Measurements from ENCODE around the gene KLHL1. TPM values are rescaled to one million over a fixed set of nuclear protein-coding genes. Genes with fewer than 3 reads are reported as not detected.

Gene KLHL1
- total and polyA plus RNA-seq, 4 donors: not detected

DNA sequence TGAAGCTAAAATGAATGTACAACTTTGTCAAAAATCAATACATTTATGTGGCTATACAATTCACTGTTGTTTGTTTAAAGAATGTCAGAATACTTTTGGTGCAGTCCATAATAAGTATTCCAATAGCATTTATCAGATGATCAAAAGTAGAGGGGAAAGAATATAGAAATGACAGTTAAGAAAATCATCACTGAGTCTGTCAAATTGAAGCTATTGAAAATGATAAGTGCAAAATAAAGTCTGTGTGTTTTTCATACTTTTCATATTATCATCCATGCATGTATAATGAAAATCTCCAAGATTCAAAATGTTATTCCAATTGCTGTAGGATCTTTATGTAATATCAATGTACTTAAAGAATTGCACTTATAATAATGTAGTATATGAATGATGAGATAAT, 93.9 kb downstream of the KLHL1 start (continued):
- TF ChIP-seq GABPA (IDR thresholded peaks at IDR 0.05 in 1 of 2, conservative IDR thresholded peaks at IDR 0.05 in 1 of 2) (no peak), YY1 (IDR thresholded peaks at IDR 0.05) (no peak), EGR1 (IDR thresholded peaks at IDR 0.05; ENCODE audit: low read depth in 2 of 2) (no peak)
- TF ChIP-seq, protein P1, sequence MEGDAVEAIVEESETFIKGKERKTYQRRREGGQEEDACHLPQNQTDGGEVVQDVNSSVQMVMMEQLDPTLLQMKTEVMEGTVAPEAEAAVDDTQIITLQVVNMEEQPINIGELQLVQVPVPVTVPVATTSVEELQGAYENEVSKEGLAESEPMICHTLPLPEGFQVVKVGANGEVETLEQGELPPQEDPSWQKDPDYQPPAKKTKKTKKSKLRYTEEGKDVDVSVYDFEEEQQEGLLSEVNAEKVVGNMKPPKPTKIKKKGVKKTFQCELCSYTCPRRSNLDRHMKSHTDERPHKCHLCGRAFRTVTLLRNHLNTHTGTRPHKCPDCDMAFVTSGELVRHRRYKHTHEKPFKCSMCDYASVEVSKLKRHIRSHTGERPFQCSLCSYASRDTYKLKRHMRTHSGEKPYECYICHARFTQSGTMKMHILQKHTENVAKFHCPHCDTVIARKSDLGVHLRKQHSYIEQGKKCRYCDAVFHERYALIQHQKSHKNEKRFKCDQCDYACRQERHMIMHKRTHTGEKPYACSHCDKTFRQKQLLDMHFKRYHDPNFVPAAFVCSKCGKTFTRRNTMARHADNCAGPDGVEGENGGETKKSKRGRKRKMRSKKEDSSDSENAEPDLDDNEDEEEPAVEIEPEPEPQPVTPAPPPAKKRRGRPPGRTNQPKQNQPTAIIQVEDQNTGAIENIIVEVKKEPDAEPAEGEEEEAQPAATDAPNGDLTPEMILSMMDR (IDR thresholded peaks at IDR 0.05; ENCODE audit: low read depth, low read length, missing input control): no peak
- TF ChIP-seq, protein P2, sequence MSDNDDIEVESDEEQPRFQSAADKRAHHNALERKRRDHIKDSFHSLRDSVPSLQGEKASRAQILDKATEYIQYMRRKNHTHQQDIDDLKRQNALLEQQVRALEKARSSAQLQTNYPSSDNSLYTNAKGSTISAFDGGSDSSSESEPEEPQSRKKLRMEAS (IDR thresholded peaks at IDR 0.05): no peak

DNA sequence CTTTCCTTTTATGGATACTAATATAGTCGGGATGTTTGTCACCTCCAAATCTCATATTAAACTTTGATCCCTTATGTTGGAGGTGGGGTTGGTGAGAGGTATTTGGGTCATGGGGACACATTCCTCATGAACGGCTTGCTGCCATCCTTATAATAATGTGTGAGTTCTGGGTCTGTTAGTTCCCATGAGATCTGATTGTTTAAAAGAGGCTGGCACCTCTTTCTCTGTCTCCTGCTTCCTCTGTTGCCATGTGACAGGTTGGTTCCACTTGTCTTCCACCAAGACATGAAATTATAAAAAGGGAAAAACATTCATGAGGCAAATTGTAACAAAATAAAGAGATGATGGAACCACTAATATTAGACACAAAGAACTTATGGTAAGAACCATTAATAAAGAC, 108.4 kb downstream of the KLHL1 start:
- TF ChIP-seq, protein P1 (IDR thresholded peaks at IDR 0.05; ENCODE audit: low read depth, low read length, missing input control): no peak
- TF ChIP-seq, protein P3, sequence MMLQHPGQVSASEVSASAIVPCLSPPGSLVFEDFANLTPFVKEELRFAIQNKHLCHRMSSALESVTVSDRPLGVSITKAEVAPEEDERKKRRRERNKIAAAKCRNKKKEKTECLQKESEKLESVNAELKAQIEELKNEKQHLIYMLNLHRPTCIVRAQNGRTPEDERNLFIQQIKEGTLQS (IDR thresholded peaks at IDR 0.05): no peak
- no peak for TF ChIP-seq TAF1 (conservative IDR thresholded peaks at IDR 0.05)
- TF ChIP-seq JUND (IDR thresholded peaks at IDR 0.05): no peak
- H3K36me3 ChIP-seq (ENCODE audit: control insufficient read depth in 4 of 4, insufficient read depth in 3 of 4, low read depth in 1 of 4, low read length in 3 of 4): no peaks in the 10 kb centered on the region
- H3K4me3 ChIP-seq (ENCODE audit: low read depth in 1 of 3, low read length in 3 of 3): peak overlapping the region in 2 of 3 donors; percentile 33 to 35
- 39% methylated on average over 2 of the region's 2 CpGs for WGBS
- H3K4me1 ChIP-seq (ENCODE audit: control insufficient read depth in 4 of 4, insufficient read depth in 4 of 4, low read length in 3 of 4): no peaks in the 10 kb centered on the region
- no peaks in the 10 kb centered on the region for H3K27me3 ChIP-seq (ENCODE audit: control insufficient read depth in 4 of 4, insufficient read depth in 4 of 4, low read length in 3 of 4)
- no peak overlapping the region for H3K27ac ChIP-seq (ENCODE audit: low read depth in 1 of 2, low read length in 2 of 2)
- H3K9me3 ChIP-seq (ENCODE audit: control insufficient read depth in 4 of 4, low read length in 3 of 4): no peaks in the 10 kb centered on the region
- H3K9ac ChIP-seq (ENCODE audit: low read depth in 1 of 2, low read length in 2 of 2): no peak overlapping the region
- DNase-seq (ENCODE audit: low spot score): no peak

DNA sequence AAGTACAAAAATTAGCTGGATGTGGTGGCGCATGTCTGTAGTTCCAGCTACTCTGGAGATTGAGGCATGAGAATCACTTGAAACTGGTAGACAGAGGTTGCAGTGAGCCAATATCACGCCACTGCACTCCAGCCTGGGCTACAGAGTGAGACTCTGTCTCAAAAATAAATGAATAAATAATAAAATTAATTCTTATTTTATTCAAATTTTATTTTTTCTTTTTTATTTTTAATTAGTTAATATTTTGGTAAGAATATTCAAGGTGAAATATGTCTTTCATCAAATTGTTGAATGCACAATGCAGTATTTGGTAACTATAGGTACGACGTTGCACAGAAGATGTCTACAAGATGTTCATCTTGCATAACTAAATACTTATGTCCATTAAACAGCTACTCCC, 111.2 kb downstream of the KLHL1 start:
- 90% methylated on average over 4 of the region's 4 CpGs for WGBS
- H3K4me3 ChIP-seq (ENCODE audit: low read depth in 1 of 3, low read length in 3 of 3): no peak overlapping the region
- no peak for DNase-seq (ENCODE audit: low spot score)
- no peak overlapping the region for H3K9ac ChIP-seq (ENCODE audit: low read depth in 1 of 2, low read length in 2 of 2)
- no peaks in the 10 kb centered on the region for H3K36me3 ChIP-seq (ENCODE audit: control insufficient read depth in 4 of 4, insufficient read depth in 3 of 4, low read depth in 1 of 4, low read length in 3 of 4)
- H3K27ac ChIP-seq (ENCODE audit: low read depth in 1 of 2, low read length in 2 of 2): no peak overlapping the region
- H3K4me1 ChIP-seq (ENCODE audit: control insufficient read depth in 4 of 4, insufficient read depth in 4 of 4, low read length in 3 of 4): no peaks in the 10 kb centered on the region
- TF ChIP-seq HNF4A (conservative IDR thresholded peaks at IDR 0.05) (no peak), JUND (IDR thresholded peaks at IDR 0.05) (no peak)
- TF ChIP-seq, protein P4, sequence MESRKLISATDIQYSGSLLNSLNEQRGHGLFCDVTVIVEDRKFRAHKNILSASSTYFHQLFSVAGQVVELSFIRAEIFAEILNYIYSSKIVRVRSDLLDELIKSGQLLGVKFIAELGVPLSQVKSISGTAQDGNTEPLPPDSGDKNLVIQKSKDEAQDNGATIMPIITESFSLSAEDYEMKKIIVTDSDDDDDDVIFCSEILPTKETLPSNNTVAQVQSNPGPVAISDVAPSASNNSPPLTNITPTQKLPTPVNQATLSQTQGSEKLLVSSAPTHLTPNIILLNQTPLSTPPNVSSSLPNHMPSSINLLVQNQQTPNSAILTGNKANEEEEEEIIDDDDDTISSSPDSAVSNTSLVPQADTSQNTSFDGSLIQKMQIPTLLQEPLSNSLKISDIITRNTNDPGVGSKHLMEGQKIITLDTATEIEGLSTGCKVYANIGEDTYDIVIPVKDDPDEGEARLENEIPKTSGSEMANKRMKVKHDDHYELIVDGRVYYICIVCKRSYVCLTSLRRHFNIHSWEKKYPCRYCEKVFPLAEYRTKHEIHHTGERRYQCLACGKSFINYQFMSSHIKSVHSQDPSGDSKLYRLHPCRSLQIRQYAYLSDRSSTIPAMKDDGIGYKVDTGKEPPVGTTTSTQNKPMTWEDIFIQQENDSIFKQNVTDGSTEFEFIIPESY (IDR thresholded peaks at IDR 0.05): no peak
- H3K9me3 ChIP-seq (ENCODE audit: control insufficient read depth in 4 of 4, low read length in 3 of 4): no peaks in the 10 kb centered on the region
- H3K27me3 ChIP-seq (ENCODE audit: control insufficient read depth in 4 of 4, insufficient read depth in 4 of 4, low read length in 3 of 4): no peaks in the 10 kb centered on the region

Data from liver (tissue), 9 donors.